IPS-18a (cell line): ENCODE data around the gene SORBS1.

ENCODE experiments used
- H3K27ac ChIP-seq: one replicate; pipeline ENCODE4 v1.5.1; 2013; ENCODE audit warnings: low read length
- H3K27me3 ChIP-seq: one replicate; pipeline ENCODE4 v1.6.1; 2013; ENCODE audit warnings: mild to moderate bottlenecking, low read length; ENCODE audit not compliant: control insufficient read depth, insufficient read depth
- H3K36me3 ChIP-seq: one replicate; pipeline ENCODE4 v1.6.1; 2013; ENCODE audit warnings: low read depth, low read length; ENCODE audit not compliant: control insufficient read depth
- H3K4me1 ChIP-seq: one replicate; pipeline ENCODE4 v1.6.1; 2013; ENCODE audit warnings: low read depth, low read length; ENCODE audit not compliant: control insufficient read depth
- H3K4me3 ChIP-seq: one replicate; pipeline ENCODE4 v1.5.1; 2013; ENCODE audit warnings: low read length
- H3K9ac ChIP-seq: one replicate; pipeline ENCODE4 v1.6.1; 2013; ENCODE audit warnings: mild to moderate bottlenecking, low read length, moderate library complexity
- H3K9me3 ChIP-seq: one replicate; pipeline ENCODE4 v1.6.1; 2013; ENCODE audit warnings: low read depth, low read length; ENCODE audit not compliant: control insufficient read depth

SORBS1 gene

GRCh38 chr10:95464280-95464679 lies 96.9 kb downstream of the SORBS1 start:
- H3K36me3 ChIP-seq = no peaks in the 10 kb centered on the region
- no peak overlapping the region for H3K4me3 ChIP-seq
- H3K4me1 ChIP-seq = peaks cover 46% of the 10 kb centered on the region
- H3K27me3 ChIP-seq = no peaks in the 10 kb centered on the region
- no peaks in the 10 kb centered on the region for H3K9me3 ChIP-seq
- H3K27ac ChIP-seq = no peak overlapping the region
- no peak overlapping the region for H3K9ac ChIP-seq

GRCh38 chr10:95462740-95463667 lies 98.2 kb downstream of the SORBS1 start:
- Histone ChIP-seq H3K9me3 (no peaks in the 10 kb centered on the region), H3K27me3 (no peaks in the 10 kb centered on the region), H3K9ac (no peak overlapping the region), H3K4me1 (peaks cover 46% of the 10 kb centered on the region), H3K36me3 (no peaks in the 10 kb centered on the region), H3K27ac (no peak overlapping the region), H3K4me3 (no peak overlapping the region)

DNA sequence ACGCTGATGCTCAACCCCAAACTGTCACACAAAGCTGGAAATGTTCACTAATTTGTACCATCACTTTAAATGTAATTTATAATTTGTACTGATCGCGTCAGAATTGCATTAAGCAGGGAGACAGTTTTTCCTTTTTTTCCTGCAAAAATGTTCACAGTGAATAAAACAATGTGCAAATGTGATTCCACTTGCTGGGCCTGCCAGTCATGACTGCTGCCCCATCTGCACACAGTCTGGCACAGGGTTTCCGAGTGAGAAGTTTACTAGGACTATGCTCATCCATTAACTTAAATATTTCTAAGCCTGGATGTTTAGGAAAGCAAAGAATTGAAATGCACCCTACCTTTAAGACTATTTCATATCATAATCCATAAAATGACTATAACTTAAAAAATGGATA lies 99.6 kb downstream of the SORBS1 start:
- Histone ChIP-seq H3K27me3 (no peaks in the 10 kb centered on the region), H3K9ac (no peak overlapping the region), H3K9me3 (no peaks in the 10 kb centered on the region), H3K4me1 (peaks cover 39% of the 10 kb centered on the region), H3K4me3 (no peak overlapping the region), H3K27ac (no peak overlapping the region), H3K36me3 (no peaks in the 10 kb centered on the region)

- no peak overlapping the region for H3K27ac ChIP-seq
- no peak overlapping the region for H3K4me3 ChIP-seq
- H3K9ac ChIP-seq = no peak overlapping the region
Observed at GRCh38 chr10:95459446-95460045, 101.6 kb downstream of the SORBS1 start.

DNA sequence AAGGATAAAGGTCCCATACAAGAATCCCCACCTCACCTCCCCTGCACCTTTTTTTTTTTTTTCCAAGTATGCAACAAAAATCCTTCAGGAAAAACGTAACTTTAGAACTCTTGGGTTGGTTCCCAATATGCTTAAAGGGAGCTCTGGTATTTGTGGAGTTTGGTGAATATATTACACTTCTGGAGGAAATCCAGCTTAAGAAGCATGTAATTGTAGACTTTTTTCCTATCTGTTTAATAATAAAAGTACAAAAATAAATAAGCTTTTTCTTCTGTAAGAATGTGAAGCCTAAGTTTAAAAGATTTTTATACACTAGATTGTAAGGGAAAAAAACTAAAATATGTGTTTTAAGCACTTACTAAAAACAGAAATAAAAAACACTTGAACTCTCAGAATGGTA lies 102.3 kb downstream of the SORBS1 start:
- Histone ChIP-seq H3K27ac (no peak overlapping the region), H3K36me3 (no peaks in the 10 kb centered on the region), H3K4me3 (no peak overlapping the region), H3K4me1 (peaks cover 36% of the 10 kb centered on the region), H3K27me3 (no peaks in the 10 kb centered on the region), H3K9ac (no peak overlapping the region), H3K9me3 (no peaks in the 10 kb centered on the region)

More at GRCh38 chr10:95459446-95460045, 101.6 kb downstream of the SORBS1 start:
- Histone ChIP-seq H3K27me3 (no peaks in the 10 kb centered on the region), H3K36me3 (no peaks in the 10 kb centered on the region), H3K9me3 (no peaks in the 10 kb centered on the region), H3K4me1 (peaks cover 36% of the 10 kb centered on the region)

- Histone ChIP-seq H3K27me3 (no peaks in the 10 kb centered on the region), H3K27ac (no peak overlapping the region), H3K4me1 (peaks cover 29% of the 10 kb centered on the region), H3K4me3 (no peak overlapping the region), H3K9ac (no peak overlapping the region), H3K9me3 (no peaks in the 10 kb centered on the region), H3K36me3 (no peaks in the 10 kb centered on the region)
Observed at GRCh38 chr10:95458014-95458413, 103.2 kb downstream of the SORBS1 start.

GRCh38 chr10:95457319-95457886 lies 103.8 kb downstream of the SORBS1 start:
- no peak overlapping the region for H3K9ac ChIP-seq
- no peaks in the 10 kb centered on the region for H3K9me3 ChIP-seq
- H3K4me1 ChIP-seq = peaks cover 23% of the 10 kb centered on the region
- H3K27me3 ChIP-seq = no peaks in the 10 kb centered on the region
- H3K27ac ChIP-seq = no peak overlapping the region
- no peaks in the 10 kb centered on the region for H3K36me3 ChIP-seq
- H3K4me3 ChIP-seq = no peak overlapping the region

GRCh38 chr10:95456516-95456915 lies 104.7 kb downstream of the SORBS1 start:
- Histone ChIP-seq H3K27ac (no peak overlapping the region), H3K9ac (no peak overlapping the region), H3K27me3 (no peaks in the 10 kb centered on the region), H3K4me1 (peaks cover 19% of the 10 kb centered on the region), H3K9me3 (no peaks in the 10 kb centered on the region), H3K36me3 (no peaks in the 10 kb centered on the region), H3K4me3 (no peak overlapping the region)

- no peaks in the 10 kb centered on the region for H3K36me3 ChIP-seq
- H3K9ac ChIP-seq = no peak overlapping the region
- no peak overlapping the region for H3K27ac ChIP-seq
- H3K27me3 ChIP-seq = no peaks in the 10 kb centered on the region
- H3K4me1 ChIP-seq = peaks cover 12% of the 10 kb centered on the region
- H3K4me3 ChIP-seq = no peak overlapping the region
- no peaks in the 10 kb centered on the region for H3K9me3 ChIP-seq
Observed at GRCh38 chr10:95454940-95455339, 106.2 kb downstream of the SORBS1 start.

DNA sequence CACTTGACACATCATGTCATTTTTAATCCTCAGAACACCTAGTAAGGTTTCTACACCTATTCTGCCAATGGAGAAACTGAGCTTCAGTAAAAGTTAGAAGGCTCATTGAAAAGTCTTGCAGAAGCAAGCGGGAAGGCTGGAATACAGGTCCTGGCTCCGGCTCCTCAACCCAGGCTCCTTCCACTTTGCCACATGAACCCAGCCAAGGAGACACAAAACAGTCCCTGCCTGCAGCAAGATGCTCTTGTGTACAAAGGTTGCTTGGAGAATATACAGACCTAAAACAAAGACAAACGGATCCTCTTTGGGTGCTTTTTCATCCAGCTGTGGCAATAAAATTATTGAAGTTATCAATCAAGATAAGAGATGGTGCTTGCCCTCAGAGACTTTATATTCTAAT lies 106.8 kb downstream of the SORBS1 start:
- no peak overlapping the region for H3K4me3 ChIP-seq
- H3K27ac ChIP-seq = no peak overlapping the region
- H3K4me1 ChIP-seq = peaks cover 7% of the 10 kb centered on the region
- no peak overlapping the region for H3K9ac ChIP-seq
- no peaks in the 10 kb centered on the region for H3K27me3 ChIP-seq
- H3K9me3 ChIP-seq = no peaks in the 10 kb centered on the region
- H3K36me3 ChIP-seq = no peaks in the 10 kb centered on the region

GRCh38 chr10:95451568-95452524 lies 109.3 kb downstream of the SORBS1 start:
- no peaks in the 10 kb centered on the region for H3K9me3 ChIP-seq
- H3K27me3 ChIP-seq = no peaks in the 10 kb centered on the region
- no peak overlapping the region for H3K27ac ChIP-seq
- no peaks in the 10 kb centered on the region for H3K36me3 ChIP-seq
- H3K4me3 ChIP-seq = no peak overlapping the region
- H3K4me1 ChIP-seq = peaks cover 8% of the 10 kb centered on the region
- H3K9ac ChIP-seq = no peak overlapping the region
